Kidney epithelial cell (primary cell): ENCODE measurements around the gene TSNAX. TPM values are rescaled to one million over a fixed set of nuclear protein-coding genes. Genes with fewer than 3 reads are reported as not detected.

Source experiments
- DNase-seq: peaks from one replicate; pipeline ENCODE4 v3.0.0-alpha.2; 2010; ENCODE audit warnings: low read depth
- H3K27me3 ChIP-seq: 2 replicates; pipeline ENCODE4 v1.6.0; 2011; ENCODE audit warnings: low read length; ENCODE audit not compliant: control insufficient read depth, insufficient read depth
- H3K36me3 ChIP-seq: 2 replicates; pipeline ENCODE4 v1.5.1; 2011; ENCODE audit warnings: low read length; ENCODE audit not compliant: control insufficient read depth, insufficient read depth
- H3K4me3 ChIP-seq: 2 replicates; pipeline ENCODE4 v1.5.1; 2011; ENCODE audit warnings: low read depth, mild to moderate bottlenecking, control low read depth, low read length
- CTCF ChIP-seq: IDR thresholded peaks from 2 replicates; pipeline ENCODE4 v1.5.1; 2011; ENCODE audit warnings: mild to moderate bottlenecking, moderate library complexity, low read length, control low read depth, inconsistent platforms; ENCODE audit not compliant: insufficient read depth, poor library complexity, severe bottlenecking
- total RNA-seq: library from RNA; depleted of rRNA; stranded (reverse); fragments of >200 nt; gene quantifications from 2 replicates; pipeline ENCODE4 v1.2.3, GENCODE V29; 2015

TSNAX gene
- 27.7 and 29.4 TPM in 2 replicates for total RNA-seq

- Histone ChIP-seq H3K4me3 (peak within 1 kb of the TSS; percentile 76), H3K36me3 (no peaks in the 10 kb centered on the region), H3K27me3 (no peaks in the 10 kb centered on the region)
- peak; percentile 65 for DNase-seq
- no peak for TF ChIP-seq CTCF
Observed at GRCh38 chr1:231528172-231529029, at the start of gene TSNAX. Gene TSNAX (plus strand): TSS chr1:231528669. CDS start chr1:231528811, 142 bp downstream.

DNA sequence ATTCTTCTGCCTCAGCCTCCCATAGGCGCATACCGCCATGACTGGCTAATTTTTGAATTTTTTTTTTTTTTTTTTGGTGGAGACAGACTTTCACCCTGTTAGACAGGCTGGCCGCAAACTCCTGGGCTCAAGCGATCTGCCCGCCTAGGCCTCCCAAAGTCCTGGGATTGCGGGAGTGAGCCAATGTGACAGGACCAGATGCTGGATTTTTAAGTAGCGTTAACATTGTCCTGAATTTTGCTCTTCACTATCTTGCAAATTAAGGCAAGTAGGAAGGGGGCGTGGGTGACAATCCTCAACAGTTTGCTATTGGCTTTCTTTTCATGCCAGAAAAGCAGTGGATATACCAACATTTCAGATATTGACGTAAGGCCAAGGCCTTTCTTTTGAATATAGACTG lies 49.7 kb upstream of the TSNAX start:
- H3K4me3 ChIP-seq = no peak overlapping the region
- no peak for TF ChIP-seq CTCF

GRCh38 chr1:231480008-231480407 lies 48.5 kb upstream of the TSNAX start:
- no peak for DNase-seq
- no peak for TF ChIP-seq CTCF
- Histone ChIP-seq H3K36me3 (no peaks in the 10 kb centered on the region), H3K27me3 (no peaks in the 10 kb centered on the region), H3K4me3 (no peak overlapping the region)

More for the DNA sequence above, 49.7 kb upstream of the TSNAX start:
- no peak for DNase-seq
- H3K27me3 ChIP-seq = no peaks in the 10 kb centered on the region
- no peaks in the 10 kb centered on the region for H3K36me3 ChIP-seq

GRCh38 chr1:231481289-231481688 lies 47.2 kb upstream of the TSNAX start:
- Histone ChIP-seq H3K36me3 (no peaks in the 10 kb centered on the region), H3K27me3 (no peaks in the 10 kb centered on the region), H3K4me3 (no peak overlapping the region)
- TF ChIP-seq CTCF = no peak
- DNase-seq = no peak

- Histone ChIP-seq H3K27me3 (no peaks in the 10 kb centered on the region), H3K36me3 (no peaks in the 10 kb centered on the region), H3K4me3 (no peak overlapping the region)
- no peak for TF ChIP-seq CTCF
- no peak for DNase-seq
Observed at GRCh38 chr1:231485029-231485784, 43.3 kb upstream of the TSNAX start.
